HG03439 (cell line): ENCODE measurements around the gene LRRC45.

ENCODE experiments used
- ATAC-seq: cut with Tn5 transposase; IDR thresholded peaks from one replicate; pipeline ENCODE4 v1.9.1; 2021; ENCODE audit warnings: mild to moderate bottlenecking, moderate library complexity; ENCODE audit not compliant: unreplicated experiment

Gene LRRC45

GRCh38 chr17:82018152-82018988 is 4.7 kb upstream of the LRRC45 start:
- ATAC-seq: no peak

GRCh38 chr17:82018989-82019689 is 4.0 kb upstream of the LRRC45 start:
- no peak for ATAC-seq

GRCh38 chr17:82019690-82020571 is 3.2 kb upstream of the LRRC45 start:
- no peak for ATAC-seq

GRCh38 chr17:82020572-82021106 is 2.5 kb upstream of the LRRC45 start:
- ATAC-seq: no peak

- ATAC-seq: no peak
These were observed 1.8 kb upstream of the LRRC45 start for GRCh38 chr17:82021107-82021899.

GRCh38 chr17:82021900-82022309 is 1.2 kb upstream of the LRRC45 start:
- ATAC-seq: no peak

GRCh38 chr17:82022310-82022980 is 660 bp upstream of the LRRC45 start, which contains the start of gene CENPX:
TSS of gene CENPX (minus strand) at chr17:82022878. CDS start at chr17:82022861, 17 bp downstream.
- ATAC-seq: peak; percentile 10

- peak; percentile 0 for ATAC-seq
These were observed 539 bp downstream of the LRRC45 start for GRCh38 chr17:82023447-82024241.

GRCh38 chr17:82024859-82025258 is 1.8 kb downstream of the LRRC45 start:
- no peak for ATAC-seq

GRCh38 chr17:82025401-82026107 is 2.4 kb downstream of the LRRC45 start:
- ATAC-seq: no peak

GRCh38 chr17:82028246-82028645 is 5.1 kb downstream of the LRRC45 start:
- ATAC-seq: no peak

GRCh38 chr17:82028966-82029365 is 5.9 kb downstream of the LRRC45 start:
- ATAC-seq: no peak

- no peak for ATAC-seq
These were observed 6.3 kb downstream of the LRRC45 start for GRCh38 chr17:82029391-82029790.

- ATAC-seq: no peak
These were observed 6.9 kb downstream of the LRRC45 start for GRCh38 chr17:82029990-82030469.

- no peak for ATAC-seq
These were observed 7.6 kb downstream of the LRRC45 start for GRCh38 chr17:82030470-82031302.

GRCh38 chr17:82031303-82031884 is 8.3 kb downstream of the LRRC45 start, which contains the start of gene RAC3:
TSS of gene RAC3 (plus strand) at chr17:82031678. CDS start at chr17:82031762, 84 bp downstream.
- ATAC-seq: no peak
